Stimulated activated CD8-positive, alpha-beta memory T cell treated with anti-CD3 and anti-CD28 coated beads, Interleukin-7, amount 100 ng/mL, for 24 hours (primary cell): ENCODE results near the gene MPST.

Experiments used
- DNase-seq: peaks from one replicate; pipeline ENCODE4 v3.0.0-alpha.2; 2020; ENCODE audit warnings: low read depth

The MPST gene

DNA sequence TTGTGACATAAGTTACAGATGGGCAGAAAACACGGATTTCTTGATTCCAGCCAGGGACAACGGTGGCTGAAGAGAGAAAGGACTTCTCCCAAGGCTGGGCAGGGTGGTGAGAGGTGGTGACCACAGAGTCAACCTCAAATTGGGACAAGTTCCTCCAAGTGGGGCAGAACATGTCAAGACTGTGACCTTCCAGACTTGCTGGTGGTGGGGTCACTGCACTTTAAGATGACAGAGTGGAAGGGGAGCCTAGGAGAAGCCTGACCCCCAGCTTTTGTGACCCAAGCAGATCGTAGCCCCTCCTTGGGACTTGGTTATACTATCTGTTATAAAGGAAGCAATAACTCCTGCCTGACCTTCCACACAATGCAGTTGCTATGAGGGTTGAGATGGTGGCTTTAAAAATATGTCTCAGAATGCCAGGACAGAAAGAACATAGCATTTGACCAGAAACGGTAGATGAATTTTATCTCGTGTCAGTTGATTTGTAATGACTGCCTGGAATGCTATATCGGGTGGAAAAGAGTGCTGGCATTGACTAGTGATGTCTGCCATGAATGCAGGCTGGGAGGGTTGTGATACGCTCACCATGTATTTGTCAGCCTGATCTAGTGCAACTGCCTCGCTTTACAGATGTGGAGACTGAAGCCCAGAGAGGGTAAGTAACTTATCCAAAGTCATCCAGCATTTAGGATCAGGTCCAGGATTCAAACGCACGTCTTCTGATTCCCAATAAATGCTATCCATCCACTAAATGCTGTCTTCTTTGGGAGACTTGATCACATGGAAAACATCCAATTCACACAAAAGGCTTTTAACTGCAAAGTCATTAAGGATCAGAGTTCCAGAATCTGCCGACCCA lies 18.6 kb upstream of the MPST start:
- no peak for DNase-seq

- no peak for DNase-seq
Measured at GRCh38 chr22:37001826-37002225, 17.7 kb upstream of the MPST start.

DNA sequence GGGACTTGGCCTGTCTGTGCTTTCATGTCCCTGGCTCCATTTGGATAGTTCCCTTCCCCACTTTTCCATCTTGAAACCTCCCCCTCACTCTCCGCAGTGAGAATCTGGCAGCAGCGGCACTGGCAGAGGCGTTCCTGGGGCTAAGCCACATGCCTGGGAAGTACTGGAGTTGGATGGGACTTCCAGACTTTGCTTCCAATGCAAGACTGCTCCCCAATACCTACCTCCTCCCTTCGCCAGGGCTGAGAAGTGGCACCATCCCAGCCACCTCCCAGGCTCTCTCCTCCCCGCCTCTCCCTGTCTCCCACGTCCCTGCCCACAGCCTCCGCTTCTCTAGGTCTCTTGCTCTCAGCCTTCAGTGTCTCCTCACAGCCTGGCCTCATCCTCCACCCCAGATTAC lies 16.9 kb upstream of the MPST start:
- DNase-seq: no peak

DNA sequence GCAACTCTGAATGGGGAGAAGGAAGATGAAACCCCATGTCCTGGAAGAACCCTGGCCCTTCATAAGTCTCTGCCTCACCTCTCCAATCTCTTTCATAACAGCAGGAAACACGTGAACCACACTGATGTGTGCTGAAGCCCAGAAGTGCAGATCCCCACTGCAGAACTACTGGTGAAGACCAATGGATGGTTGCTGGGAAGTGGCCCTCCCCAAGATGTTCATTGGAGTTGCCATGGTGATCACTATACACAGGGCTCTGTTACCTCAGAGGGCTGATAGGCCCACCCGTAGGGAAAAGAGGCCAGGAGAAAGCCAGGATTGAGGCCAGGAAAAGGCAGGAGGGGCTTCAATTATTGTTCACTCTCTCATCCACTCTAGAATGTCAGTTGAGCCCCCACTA lies 11.9 kb upstream of the MPST start:
- DNase-seq: no peak

- DNase-seq: no peak
Measured at GRCh38 chr22:37008365-37008764, 11.2 kb upstream of the MPST start.

DNA sequence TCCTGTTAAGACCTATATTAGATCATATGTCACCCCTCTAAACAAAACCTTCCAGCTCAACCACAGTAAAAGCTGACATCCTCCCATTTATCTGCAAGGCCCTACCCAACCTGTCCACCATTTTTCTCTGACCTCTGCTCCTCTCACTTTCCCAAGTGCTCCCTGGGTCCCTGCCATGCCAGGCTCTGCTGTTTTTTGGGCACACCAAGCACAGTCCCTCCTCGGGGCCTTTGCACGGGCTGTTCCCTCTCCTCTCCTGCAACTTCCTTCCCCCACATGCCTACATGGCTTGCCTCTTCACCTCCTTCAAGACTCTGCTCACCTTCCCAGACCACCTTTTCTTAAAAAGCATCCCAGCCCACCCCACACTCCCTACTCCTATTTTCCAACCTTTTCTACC lies 10.1 kb upstream of the MPST start:
- DNase-seq: no peak

- DNase-seq: no peak
Measured at GRCh38 chr22:37010174-37010573, 9.4 kb upstream of the MPST start.

DNA sequence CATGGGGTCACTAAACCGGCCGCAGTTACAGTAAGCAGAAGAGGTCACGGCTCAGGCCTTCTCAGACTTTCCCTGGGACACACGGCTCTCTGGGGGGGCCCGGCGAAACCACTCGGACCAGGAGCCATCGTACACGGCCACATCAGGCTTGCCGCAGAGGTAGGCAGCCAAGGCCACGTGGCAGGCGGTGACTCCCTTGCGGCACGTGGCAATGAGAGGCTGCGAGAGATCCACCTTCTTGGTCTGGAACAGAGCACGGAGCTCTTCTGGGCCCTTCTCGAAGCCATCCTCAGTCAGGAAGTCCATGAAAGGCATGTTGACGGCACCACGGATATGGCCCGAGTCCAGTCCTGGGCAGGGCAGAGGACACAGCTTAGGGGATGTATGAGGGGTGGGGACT lies 8.6 kb upstream of the MPST start:
- no peak for DNase-seq

DNA sequence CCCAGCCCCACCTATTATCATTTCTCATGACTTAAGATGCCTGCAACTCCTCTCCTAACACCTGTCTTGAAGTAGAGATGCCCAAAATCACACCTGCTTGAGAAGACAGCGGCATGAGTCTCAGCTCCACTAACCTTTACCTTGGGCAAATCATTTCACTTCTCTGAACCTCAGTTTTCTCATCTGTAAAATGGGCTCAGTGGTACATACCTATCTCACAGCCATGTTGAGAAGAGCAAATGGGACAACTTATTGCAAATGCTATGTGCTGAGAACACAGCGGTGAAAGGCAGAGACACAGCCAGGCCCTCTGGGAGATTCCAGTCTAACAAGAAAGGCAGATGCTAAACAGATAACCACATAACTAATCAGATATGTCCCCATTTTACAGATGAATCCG lies 8.1 kb upstream of the MPST start:
- no peak for DNase-seq

- DNase-seq: no peak
Measured at GRCh38 chr22:37012262-37012904, 7.2 kb upstream of the MPST start.

DNA sequence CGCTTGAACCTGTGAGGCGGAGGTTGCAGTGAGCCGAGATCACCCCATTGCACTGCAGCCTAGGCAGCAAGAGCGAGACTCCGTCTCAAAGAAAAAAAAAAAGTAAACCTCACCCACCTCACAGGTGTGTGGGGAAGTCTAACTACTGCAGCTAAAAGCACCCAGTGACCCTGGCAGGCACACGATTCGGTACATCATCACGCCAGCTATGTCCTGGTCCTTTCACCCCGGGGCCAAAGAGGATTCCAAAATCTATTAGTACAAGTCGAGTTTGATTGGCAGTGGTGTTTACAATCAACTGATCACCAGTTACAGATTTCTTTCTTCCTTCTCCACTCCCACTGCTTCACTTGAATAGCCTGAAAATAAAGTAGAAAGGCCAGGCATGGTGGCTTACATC lies 6.6 kb upstream of the MPST start:
- no peak for DNase-seq

- DNase-seq: no peak
Measured at GRCh38 chr22:37014415-37014806, 5.1 kb upstream of the MPST start.

DNA sequence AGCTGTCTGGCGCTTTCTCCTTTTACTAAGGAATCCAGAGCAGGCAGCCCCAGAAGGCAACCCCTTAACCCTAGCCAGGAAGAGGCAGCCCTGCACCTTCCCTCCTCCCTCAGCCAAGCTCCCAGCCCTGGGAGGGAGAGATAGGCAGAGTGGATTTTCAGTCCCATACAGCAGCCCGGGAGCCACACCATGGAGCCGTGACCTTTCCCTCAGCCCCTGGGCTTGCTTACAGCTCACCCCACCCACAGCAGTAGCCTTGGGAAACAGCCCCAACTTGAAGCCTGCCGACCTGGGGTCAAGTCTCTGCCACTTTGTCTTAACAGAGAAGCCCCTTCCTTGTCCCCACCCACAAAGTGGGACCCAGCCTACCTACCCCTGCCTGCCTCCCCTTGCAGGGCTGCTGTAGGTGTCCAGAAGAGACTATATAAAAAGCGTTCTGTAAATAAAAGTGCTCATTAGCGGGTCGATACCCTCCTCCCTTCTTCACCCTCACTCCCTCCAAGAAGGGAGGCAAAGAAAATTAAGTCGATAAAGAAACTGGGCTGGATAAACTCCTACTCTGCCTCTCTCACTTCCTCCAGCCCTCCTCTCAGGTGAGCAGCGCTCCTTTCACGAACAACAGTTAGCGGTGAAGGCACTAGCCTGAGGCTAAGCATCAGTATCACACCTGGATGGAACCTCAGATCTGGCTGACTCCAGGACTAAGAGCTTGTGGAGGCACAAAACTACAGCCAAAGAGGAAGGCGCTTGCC lies 4.5 kb upstream of the MPST start:
- DNase-seq: no peak

DNA sequence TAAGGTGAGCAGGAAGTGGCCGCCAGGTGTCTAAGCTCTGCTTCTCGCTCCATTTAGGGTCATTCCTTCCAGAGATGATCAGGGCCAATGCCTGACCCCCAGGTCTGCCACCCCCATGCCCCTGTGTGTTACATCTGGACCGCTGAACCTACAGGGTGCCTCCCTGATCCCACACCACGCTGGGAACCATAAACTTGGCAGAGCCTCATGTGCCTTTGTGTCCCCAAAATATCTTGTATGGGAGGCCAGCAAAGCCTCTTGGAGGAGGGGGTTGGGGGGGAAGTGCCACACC lies 4.0 kb upstream of the MPST start:
- DNase-seq: no peak

GRCh38 chr22:37016134-37016910 lies 3.2 kb upstream of the MPST start:
- DNase-seq: no peak

GRCh38 chr22:37017356-37017755 lies 2.2 kb upstream of the MPST start:
- DNase-seq: no peak

DNA sequence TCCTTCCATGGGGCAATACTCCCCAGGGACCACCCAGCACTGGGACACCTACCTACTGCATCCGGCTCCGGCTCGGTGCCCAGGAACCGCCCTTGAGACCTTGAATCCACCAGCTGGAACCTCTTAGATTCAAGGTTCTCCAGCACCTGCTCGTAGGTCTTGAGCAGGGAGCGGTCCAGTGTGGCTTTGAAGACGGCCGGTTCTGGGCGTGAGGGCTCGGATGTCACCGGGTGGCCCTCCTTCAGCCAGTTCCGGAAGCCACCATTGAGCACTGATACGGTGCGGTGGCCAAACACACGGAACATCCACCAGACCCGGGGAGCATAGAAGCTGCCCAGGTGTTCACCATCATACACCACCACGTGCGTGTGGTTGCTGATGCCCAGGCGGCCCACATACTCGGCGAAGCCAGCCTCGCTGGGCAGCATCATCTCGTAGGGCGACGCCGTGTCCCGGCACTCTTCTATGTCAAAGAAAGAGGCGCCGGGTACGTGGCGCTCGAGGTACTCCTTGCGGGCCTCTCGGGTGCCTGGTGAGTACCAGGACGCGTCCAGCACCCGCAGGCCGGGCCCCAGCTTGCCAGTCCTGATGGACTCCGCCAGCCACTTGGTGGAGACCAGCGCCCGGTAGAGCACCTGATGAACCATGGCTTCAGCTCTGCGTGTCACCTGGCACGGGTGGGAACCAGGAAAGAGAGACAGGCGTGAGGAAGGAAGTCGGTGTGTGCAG lies 1.3 kb upstream of the MPST start:
- no peak for DNase-seq

DNA sequence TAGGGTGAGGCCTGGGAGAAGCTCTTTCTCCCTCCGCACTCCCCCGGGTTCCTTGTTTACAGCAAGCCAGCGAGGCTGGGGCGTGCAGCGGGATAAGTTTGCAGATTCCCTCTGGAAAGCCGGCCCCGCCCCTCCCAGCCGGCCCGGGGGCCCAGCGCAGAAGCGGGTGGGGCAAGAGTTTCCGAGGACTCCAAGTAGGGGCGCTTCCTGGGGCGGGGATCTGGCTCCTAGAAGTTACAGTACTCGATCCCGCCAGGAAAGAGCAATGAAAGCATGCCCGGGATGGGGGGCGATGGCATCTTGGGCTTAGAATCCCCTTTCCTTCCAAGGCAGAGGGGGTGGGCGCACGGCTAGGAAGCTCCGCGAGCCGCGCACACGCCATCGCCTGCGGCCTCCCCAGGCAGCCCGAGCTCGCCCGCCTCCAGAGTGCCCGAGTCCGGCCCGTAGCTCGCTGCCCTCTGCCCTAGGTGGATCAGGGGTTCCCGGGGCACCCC lies 680 bp upstream of the MPST start:
- DNase-seq: no peak

- no peak for DNase-seq
Measured at GRCh38 chr22:37020192-37020479, 594 bp downstream of the MPST start.

- no peak for DNase-seq
Measured at GRCh38 chr22:37021041-37021440, 1.5 kb downstream of the MPST start.

- peak; percentile 24 for DNase-seq
Measured at GRCh38 chr22:37021710-37022482, 2.4 kb downstream of the MPST start.
